Measurements from ENCODE around the gene NDUFB8.

DNA sequence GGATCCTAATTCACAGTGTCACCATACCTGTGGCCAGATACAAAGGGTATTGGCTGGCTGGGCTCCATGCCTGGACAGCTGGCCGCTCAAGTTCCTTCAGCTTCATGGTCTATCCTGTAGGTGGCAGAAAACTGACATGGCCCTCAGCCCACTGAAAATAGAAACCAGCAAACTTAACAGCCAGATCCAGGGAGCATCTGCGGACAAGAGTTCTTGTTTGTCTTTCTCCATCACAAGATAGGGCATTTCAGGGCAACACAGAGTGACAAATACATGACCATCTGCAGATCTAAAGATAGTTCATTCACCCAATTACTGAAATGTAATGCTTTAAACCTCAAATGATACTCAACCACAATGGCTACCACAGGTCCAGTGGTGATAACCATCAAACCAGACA is 12.8 kb downstream of the NDUFB8 start:
- TF ChIP-seq, protein P1, sequence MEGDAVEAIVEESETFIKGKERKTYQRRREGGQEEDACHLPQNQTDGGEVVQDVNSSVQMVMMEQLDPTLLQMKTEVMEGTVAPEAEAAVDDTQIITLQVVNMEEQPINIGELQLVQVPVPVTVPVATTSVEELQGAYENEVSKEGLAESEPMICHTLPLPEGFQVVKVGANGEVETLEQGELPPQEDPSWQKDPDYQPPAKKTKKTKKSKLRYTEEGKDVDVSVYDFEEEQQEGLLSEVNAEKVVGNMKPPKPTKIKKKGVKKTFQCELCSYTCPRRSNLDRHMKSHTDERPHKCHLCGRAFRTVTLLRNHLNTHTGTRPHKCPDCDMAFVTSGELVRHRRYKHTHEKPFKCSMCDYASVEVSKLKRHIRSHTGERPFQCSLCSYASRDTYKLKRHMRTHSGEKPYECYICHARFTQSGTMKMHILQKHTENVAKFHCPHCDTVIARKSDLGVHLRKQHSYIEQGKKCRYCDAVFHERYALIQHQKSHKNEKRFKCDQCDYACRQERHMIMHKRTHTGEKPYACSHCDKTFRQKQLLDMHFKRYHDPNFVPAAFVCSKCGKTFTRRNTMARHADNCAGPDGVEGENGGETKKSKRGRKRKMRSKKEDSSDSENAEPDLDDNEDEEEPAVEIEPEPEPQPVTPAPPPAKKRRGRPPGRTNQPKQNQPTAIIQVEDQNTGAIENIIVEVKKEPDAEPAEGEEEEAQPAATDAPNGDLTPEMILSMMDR (IDR thresholded peaks at IDR 0.05), result no peak
- TF ChIP-seq POLR2A (IDR thresholded peaks at IDR 0.05) (no peak), POLR2AphosphoS5 (IDR thresholded peaks at IDR 0.05) (no peak)

Data from transverse colon (tissue), 4 donors.